Amniotic epithelial cell (primary cell): ENCODE results near the gene DNMT3A.
A peak's percentile ranks its signal among the peaks of the same experiment; 100 is the strongest.
"Not testable (repeated sequence)": the region's sequence is repeated elsewhere in the genome, so short reads cannot be mapped to it uniquely, and the experiment has no call there.

Source experiments
- DNase-seq: peaks from one replicate; pipeline ENCODE4 v3.0.0-alpha.2; 2010; ENCODE audit warnings: low read depth

The DNMT3A gene

GRCh38 chr2:25234738-25235137 is 107.0 kb downstream of the DNMT3A start:
- DNase-seq: no peak

GRCh38 chr2:25233916-25234605 is 107.7 kb downstream of the DNMT3A start:
- no peak for DNase-seq

GRCh38 chr2:25232248-25232825 is 109.4 kb downstream of the DNMT3A start:
- DNase-seq: no peak

- DNase-seq: no peak
These were observed 110.8 kb downstream of the DNMT3A start for GRCh38 chr2:25230948-25231311.

- no peak for DNase-seq
These were observed 111.4 kb downstream of the DNMT3A start for GRCh38 chr2:25230198-25230947.

- DNase-seq: no peak
These were observed 112.2 kb downstream of the DNMT3A start for GRCh38 chr2:25229279-25230197.

GRCh38 chr2:25228848-25229278 is 112.9 kb downstream of the DNMT3A start:
- peak; percentile 58 for DNase-seq

- no peak for DNase-seq
These were observed 114.1 kb downstream of the DNMT3A start for GRCh38 chr2:25227576-25227975.

GRCh38 chr2:25226827-25227226 is 114.9 kb downstream of the DNMT3A start:
- DNase-seq: no peak

GRCh38 chr2:25222477-25223121 is 119.1 kb downstream of the DNMT3A start:
- DNase-seq: no peak

- no peak for DNase-seq
These were observed 120.1 kb downstream of the DNMT3A start for GRCh38 chr2:25221579-25221978.

GRCh38 chr2:25220313-25220712 is 121.4 kb downstream of the DNMT3A start:
- no peak for DNase-seq

GRCh38 chr2:25219621-25220020 is 122.1 kb downstream of the DNMT3A start:
- DNase-seq: no peak

GRCh38 chr2:25218100-25218499 is 123.6 kb downstream of the DNMT3A start:
- no peak for DNase-seq

- DNase-seq: peak; percentile 66
These were observed 125.6 kb downstream of the DNMT3A start for GRCh38 chr2:25215948-25216679.

- no peak for DNase-seq
These were observed 126.5 kb downstream of the DNMT3A start for GRCh38 chr2:25215232-25215631.

- DNase-seq: no peak
These were observed 128.5 kb downstream of the DNMT3A start for GRCh38 chr2:25213229-25213628.

GRCh38 chr2:25210923-25211322 is 130.8 kb downstream of the DNMT3A start:
- DNase-seq: not testable (repeated sequence)

GRCh38 chr2:25207078-25207545 is 134.6 kb downstream of the DNMT3A start:
- no peak for DNase-seq

GRCh38 chr2:25204190-25204838 is 137.4 kb downstream of the DNMT3A start:
- peak; percentile 13 for DNase-seq
